Measurements from ENCODE around the gene PRPH.
"Not testable (repeated sequence)": the region's sequence is repeated elsewhere in the genome, so short reads cannot be mapped to it uniquely, and the experiment has no call there.

- TF ChIP-seq POLR2AphosphoS5 (IDR thresholded peaks at IDR 0.05; ENCODE audit: low read depth, low read length); CTCF (IDR thresholded peaks at IDR 0.05; ENCODE audit: control extremely low read depth in 1 of 3, insufficient read depth in 1 of 3, low read depth in 1 of 3, low read length in 3 of 3); MAFK (IDR thresholded peaks at IDR 0.05; ENCODE audit: low read depth, low read length); EZH2 (IDR thresholded peaks at IDR 0.05; ENCODE audit: low read depth, low read length, severe bottlenecking); EP300 (IDR thresholded peaks at IDR 0.05; ENCODE audit: borderline replicate concordance in 1 of 2, low read depth in 2 of 2, low read length in 2 of 2); MAX (IDR thresholded peaks at IDR 0.05); SIN3A (conservative IDR thresholded peaks at IDR 0.05 in 1 of 2, IDR thresholded peaks at IDR 0.05 in 1 of 2; ENCODE audit: low read depth in 1 of 2, low read length in 2 of 2); KDM1A (IDR thresholded peaks at IDR 0.05; ENCODE audit: borderline replicate concordance, low read length); POLR2A (IDR thresholded peaks at IDR 0.05; ENCODE audit: control extremely low read depth in 1 of 2, low read depth in 2 of 2, low read length in 2 of 2); E2F6 (IDR thresholded peaks at IDR 0.05); CEBPB (IDR thresholded peaks at IDR 0.05; ENCODE audit: low read depth, low read length); RAD21 (IDR thresholded peaks at IDR 0.05 in 1 of 2, conservative IDR thresholded peaks at IDR 0.05 in 1 of 2; ENCODE audit: low read depth in 2 of 2, low read length in 2 of 2); BRCA1 (IDR thresholded peaks at IDR 0.05; ENCODE audit: low read depth, low read length): not testable (repeated sequence)
These were observed 14.4 kb upstream of the PRPH start for GRCh38 chr12:49280545-49280944.

Data from H1 (cell line).